Measurements from ENCODE around the gene APBA2.

DNA sequence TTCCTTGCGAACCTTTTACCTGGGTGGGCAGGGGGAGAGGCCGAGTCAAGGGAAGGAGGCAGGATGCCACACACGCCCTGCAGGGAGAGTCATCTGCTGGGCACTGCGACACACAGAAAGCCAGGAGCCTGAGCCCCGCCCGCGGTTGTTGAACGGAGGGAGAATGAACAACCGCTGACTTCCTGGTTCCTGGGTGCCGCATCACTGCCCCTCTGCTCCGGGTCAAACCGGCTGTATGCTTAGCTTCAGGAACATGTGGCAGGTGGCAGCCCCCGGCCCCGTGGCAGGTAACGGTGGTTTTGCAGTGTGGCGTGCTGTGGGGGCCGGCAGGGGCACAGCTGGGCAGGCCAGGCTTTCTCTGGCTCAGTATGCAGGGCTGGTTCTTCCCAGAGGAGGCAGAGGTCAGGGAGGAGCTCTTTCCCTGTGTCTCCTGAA, 33.4 kb downstream of the APBA2 start:
- TF ChIP-seq, protein P1, sequence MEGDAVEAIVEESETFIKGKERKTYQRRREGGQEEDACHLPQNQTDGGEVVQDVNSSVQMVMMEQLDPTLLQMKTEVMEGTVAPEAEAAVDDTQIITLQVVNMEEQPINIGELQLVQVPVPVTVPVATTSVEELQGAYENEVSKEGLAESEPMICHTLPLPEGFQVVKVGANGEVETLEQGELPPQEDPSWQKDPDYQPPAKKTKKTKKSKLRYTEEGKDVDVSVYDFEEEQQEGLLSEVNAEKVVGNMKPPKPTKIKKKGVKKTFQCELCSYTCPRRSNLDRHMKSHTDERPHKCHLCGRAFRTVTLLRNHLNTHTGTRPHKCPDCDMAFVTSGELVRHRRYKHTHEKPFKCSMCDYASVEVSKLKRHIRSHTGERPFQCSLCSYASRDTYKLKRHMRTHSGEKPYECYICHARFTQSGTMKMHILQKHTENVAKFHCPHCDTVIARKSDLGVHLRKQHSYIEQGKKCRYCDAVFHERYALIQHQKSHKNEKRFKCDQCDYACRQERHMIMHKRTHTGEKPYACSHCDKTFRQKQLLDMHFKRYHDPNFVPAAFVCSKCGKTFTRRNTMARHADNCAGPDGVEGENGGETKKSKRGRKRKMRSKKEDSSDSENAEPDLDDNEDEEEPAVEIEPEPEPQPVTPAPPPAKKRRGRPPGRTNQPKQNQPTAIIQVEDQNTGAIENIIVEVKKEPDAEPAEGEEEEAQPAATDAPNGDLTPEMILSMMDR (IDR thresholded peaks at IDR 0.05) = no peak
- TF ChIP-seq POLR2A (IDR thresholded peaks at IDR 0.05) = no peak

All from stomach (tissue), 4 donors.